Activated CD8-positive, alpha-beta T cell treated with anti-CD3 and anti-CD28 coated beads for 36 hours (primary cell): ENCODE results near the gene CACNG8. TPM values are rescaled to one million over a fixed set of nuclear protein-coding genes. Genes with fewer than 3 reads are reported as not detected.

ENCODE experiments used
- ATAC-seq: fragments of 200-7000 bp; cut with Tn5 transposase; one replicate; pipeline ENCODE4 v1.10.0; 2021; ENCODE audit warnings: mild to moderate bottlenecking, moderate library complexity
- CTCF ChIA-PET: fragments of 350-600 bp; sonication (Branson Sonifier 250); formaldehyde crosslinking; loops from one replicate; lab custom pipeline; 2021; ENCODE audit warnings: antibody characterized with exemption; lab: Charles Lee
- POLR2A ChIA-PET: fragments of 350-600 bp; sonication (Branson Sonifier 250); formaldehyde crosslinking; loops from one replicate; lab custom pipeline; 2021; ENCODE audit warnings: antibody characterized with exemption; lab: Charles Lee
- DNase-seq: peaks from one replicate; pipeline ENCODE4 v3.0.0-alpha.2; 2020
- H3K27ac Mint-ChIP-seq: one replicate; pipeline ENCODE4 v1.8.0; 2021; ENCODE audit warnings: mild to moderate bottlenecking, mixed read lengths
- H3K27me3 Mint-ChIP-seq: one replicate; pipeline ENCODE4 v1.8.0; 2021; ENCODE audit warnings: mixed read lengths
- H3K36me3 Mint-ChIP-seq: one replicate; pipeline ENCODE4 v1.8.0; 2021; ENCODE audit warnings: low read depth, mixed read lengths
- H3K4me1 Mint-ChIP-seq: one replicate; pipeline ENCODE4 v1.8.0; 2021; ENCODE audit warnings: low read depth, mixed read lengths
- H3K4me3 Mint-ChIP-seq: one replicate; pipeline ENCODE4 v1.8.0; 2021; ENCODE audit warnings: mild to moderate bottlenecking, moderate library complexity, mixed read lengths
- H3K9me3 Mint-ChIP-seq: one replicate; pipeline ENCODE4 v1.8.0; 2021; ENCODE audit warnings: mixed read lengths
- intact Hi-C: fragments of 100-400 bp; cut with micrococcal nuclease; formaldehyde crosslinking; loops from one replicate; pipeline ENCODE4 v1.10.0; 2022
- total RNA-seq, 2 experiments: library from RNA; stranded (reverse); gene quantifications; one replicate each; pipeline ENCODE4 v1.2.3, GENCODE V29; 2021
- TF ChIP-seq, protein P1 (sequence below): fragments of 200-600 bp; IDR thresholded peaks from one replicate; pipeline ENCODE4 v1.8.0; 2022; ENCODE audit warnings: antibody characterized with exemption, mild to moderate bottlenecking

CACNG8 gene
- total RNA-seq, 2 experiments from 2014 or later, result not detected

DNA sequence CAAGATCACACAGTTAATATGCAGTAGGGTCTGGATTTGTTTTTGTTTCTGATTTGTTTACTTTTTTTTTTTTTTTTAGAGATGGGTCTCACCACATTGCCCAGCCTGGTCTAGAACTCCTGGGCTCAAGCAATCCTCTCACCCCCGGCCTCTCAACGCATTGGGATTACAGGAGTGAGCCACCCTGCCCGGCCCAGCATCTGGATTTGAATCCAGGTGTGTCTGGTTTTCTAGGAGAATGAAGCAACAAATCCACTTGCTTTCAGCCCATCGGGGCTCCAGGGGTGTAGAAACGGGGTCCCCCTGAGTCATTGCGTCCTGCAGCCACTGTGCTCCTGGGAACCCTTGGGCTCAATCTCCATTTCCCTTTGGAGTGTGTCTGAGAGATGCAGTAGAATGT, 6.6 kb downstream of the CACNG8 start:
- H3K27me3 Mint-ChIP-seq, result peaks cover 23% of the 10 kb centered on the region
- H3K36me3 Mint-ChIP-seq, result no peaks in the 10 kb centered on the region
- TF ChIP-seq, protein P1, sequence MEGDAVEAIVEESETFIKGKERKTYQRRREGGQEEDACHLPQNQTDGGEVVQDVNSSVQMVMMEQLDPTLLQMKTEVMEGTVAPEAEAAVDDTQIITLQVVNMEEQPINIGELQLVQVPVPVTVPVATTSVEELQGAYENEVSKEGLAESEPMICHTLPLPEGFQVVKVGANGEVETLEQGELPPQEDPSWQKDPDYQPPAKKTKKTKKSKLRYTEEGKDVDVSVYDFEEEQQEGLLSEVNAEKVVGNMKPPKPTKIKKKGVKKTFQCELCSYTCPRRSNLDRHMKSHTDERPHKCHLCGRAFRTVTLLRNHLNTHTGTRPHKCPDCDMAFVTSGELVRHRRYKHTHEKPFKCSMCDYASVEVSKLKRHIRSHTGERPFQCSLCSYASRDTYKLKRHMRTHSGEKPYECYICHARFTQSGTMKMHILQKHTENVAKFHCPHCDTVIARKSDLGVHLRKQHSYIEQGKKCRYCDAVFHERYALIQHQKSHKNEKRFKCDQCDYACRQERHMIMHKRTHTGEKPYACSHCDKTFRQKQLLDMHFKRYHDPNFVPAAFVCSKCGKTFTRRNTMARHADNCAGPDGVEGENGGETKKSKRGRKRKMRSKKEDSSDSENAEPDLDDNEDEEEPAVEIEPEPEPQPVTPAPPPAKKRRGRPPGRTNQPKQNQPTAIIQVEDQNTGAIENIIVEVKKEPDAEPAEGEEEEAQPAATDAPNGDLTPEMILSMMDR, result no peak

DNA sequence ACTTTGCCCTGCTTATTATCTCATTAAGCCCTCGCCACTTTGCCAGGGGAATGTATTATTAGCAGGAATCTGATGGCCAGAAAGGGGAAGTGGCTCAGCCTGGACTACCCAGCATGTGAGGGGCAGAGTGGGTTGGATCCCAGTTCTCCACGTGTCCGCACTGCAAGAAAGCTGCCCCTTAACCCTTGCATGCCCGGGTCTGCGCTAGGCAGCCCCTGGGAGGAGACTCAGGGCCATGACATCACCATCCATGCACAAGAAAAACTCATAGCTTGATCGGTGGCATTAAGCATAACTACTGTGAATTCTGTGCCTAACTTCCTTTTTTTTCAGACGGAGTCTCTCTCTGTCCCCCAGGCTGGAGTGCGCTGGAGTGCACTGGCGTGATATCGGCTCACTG, 8.9 kb downstream of the CACNG8 start:
- H3K4me1 Mint-ChIP-seq, result no peaks in the 10 kb centered on the region
- no peaks in the 10 kb centered on the region for H3K9me3 Mint-ChIP-seq
- ATAC-seq (no peak), DNase-seq (no peak)
- no peaks in the 10 kb centered on the region for H3K36me3 Mint-ChIP-seq
- peaks cover 13% of the 10 kb centered on the region for H3K27me3 Mint-ChIP-seq
- TF ChIP-seq, protein P1, result no peak
- H3K4me3 Mint-ChIP-seq, result no peak overlapping the region
- ChIA-PET CTCF (no interaction called here), POLR2A (interaction anchor here (0.6 kb wide), 1 partner anchor 120 kb away, joined by 3 read pairs; no protein-coding TSS in a partner anchor)
- H3K27ac Mint-ChIP-seq, result no peak overlapping the region
- intact Hi-C loops, result no loop called here

More for the DNA sequence above, 6.6 kb downstream of the CACNG8 start:
- ATAC-seq (no peak), DNase-seq (no peak)
- ChIA-PET CTCF (interaction anchor here (1.1 kb wide), 1 partner anchor 24 kb away, joined by 3 read pairs; no protein-coding TSS in a partner anchor), POLR2A (no interaction called here)
- intact Hi-C loops, result no loop called here
- H3K4me3 Mint-ChIP-seq, result no peak overlapping the region
- no peak overlapping the region for H3K27ac Mint-ChIP-seq
- H3K4me1 Mint-ChIP-seq, result no peaks in the 10 kb centered on the region
- H3K9me3 Mint-ChIP-seq, result no peaks in the 10 kb centered on the region

DNA sequence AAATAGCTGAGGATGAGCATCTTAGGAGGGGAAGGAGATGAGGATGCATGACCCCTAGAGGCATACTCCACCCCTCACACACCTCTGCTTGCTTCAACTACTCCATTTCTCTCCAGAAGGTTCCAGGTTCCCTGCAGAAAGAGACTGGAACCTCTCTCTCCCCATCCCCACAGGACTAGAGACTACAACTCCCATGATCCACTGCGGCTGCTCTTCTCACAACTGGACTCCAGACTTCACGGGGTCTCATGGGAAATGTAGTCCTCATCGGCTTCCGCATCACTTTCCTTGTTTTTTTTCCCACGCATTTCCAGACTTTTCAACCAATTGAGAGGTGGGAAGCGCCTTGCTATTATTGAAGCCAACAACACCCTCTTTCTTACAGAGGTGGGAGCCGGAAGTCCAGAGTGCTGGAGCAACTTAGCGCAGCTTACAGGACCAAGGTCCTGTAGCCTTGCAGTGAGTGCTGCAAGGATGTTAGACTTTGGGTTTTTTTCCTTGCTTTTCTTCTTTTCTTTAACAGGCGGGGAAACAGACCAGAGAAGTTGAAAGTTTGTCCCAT, 14.8 kb downstream of the CACNG8 start:
- ATAC-seq (peak; percentile 71), DNase-seq (peak; percentile 77)
- H3K4me1 Mint-ChIP-seq, result peaks cover 13% of the 10 kb centered on the region
- POLR2A ChIA-PET, result no interaction called here
- H3K27ac Mint-ChIP-seq, result no peak overlapping the region
- peaks cover 52% of the 10 kb centered on the region for H3K27me3 Mint-ChIP-seq
- H3K9me3 Mint-ChIP-seq, result no peaks in the 10 kb centered on the region
- intact Hi-C loops, result no loop called here
- CTCF ChIA-PET, result no interaction called here
- H3K4me3 Mint-ChIP-seq, result peak overlapping the region; percentile 38
- TF ChIP-seq, protein P1, result no peak
- H3K36me3 Mint-ChIP-seq, result peaks cover 1% of the 10 kb centered on the region

DNA sequence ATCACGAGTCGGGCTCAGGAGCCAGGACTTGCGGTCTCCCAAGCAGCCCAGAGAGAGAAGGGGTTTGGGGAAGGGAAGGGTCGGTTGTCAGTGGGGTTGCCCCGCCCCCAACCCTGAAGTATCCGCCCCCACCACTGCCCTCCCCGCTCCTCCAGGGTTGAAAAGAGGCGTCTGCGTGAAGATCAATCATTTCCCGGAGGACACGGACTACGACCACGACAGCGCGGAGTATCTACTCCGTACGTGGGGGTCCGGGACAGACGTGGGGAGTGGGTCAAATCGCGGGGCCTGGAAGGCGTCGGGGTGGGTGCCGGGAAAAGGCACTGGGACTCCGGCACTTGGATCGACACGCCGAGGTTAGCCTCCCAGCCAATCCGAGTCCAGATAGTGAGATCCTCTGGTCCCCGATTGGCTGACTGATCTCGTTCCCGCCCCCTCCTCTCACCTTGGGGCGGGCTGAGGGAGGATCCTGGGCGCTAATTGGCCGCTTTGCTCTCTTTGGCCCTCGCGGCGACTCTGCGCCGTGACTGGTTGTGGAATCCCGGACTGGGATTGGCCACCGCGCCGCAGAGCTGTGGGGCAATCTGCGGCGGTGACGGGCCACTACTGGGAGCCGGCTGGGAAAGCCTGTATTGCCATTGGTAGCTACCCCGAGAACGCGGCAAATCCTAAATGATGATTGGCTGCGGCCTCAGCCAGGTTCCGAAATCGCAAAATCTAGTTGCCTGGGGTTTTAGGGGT, 15.4 kb downstream of the CACNG8 start:
- H3K27ac Mint-ChIP-seq, result no peak overlapping the region
- intact Hi-C loops, result no loop called here
- H3K9me3 Mint-ChIP-seq, result no peaks in the 10 kb centered on the region
- TF ChIP-seq, protein P1, result no peak
- DNase-seq, result peak; percentile 45
- no peak for ATAC-seq
- peaks cover 1% of the 10 kb centered on the region for H3K36me3 Mint-ChIP-seq
- peaks cover 13% of the 10 kb centered on the region for H3K4me1 Mint-ChIP-seq
- peak overlapping the region; percentile 12 for H3K4me3 Mint-ChIP-seq
- H3K27me3 Mint-ChIP-seq, result peaks cover 50% of the 10 kb centered on the region
- POLR2A ChIA-PET, result no interaction called here
- CTCF ChIA-PET, result no interaction called here
